GM23248 (cell line): ENCODE data around the gene OSBPL5. TPM values are rescaled to one million over a fixed set of nuclear protein-coding genes. Genes with fewer than 3 reads are reported as not detected.

Experiments
- DNase-seq: peaks from one replicate; pipeline ENCODE4 v3.0.0-alpha.2; 2015
- H2AFZ ChIP-seq: fragments of 200-600 bp; sonication (generic); 2 replicates; pipeline ENCODE4 v1.6.1; 2016; ENCODE audit warnings: antibody characterized with exemption
- H3F3A ChIP-seq: fragments of 200-600 bp; sonication (generic); 2 replicates; pipeline ENCODE4 v1.6.1; 2016; ENCODE audit warnings: mild to moderate bottlenecking, antibody characterized with exemption, mixed run types; ENCODE audit not compliant: insufficient read depth
- H3K27ac ChIP-seq: fragments of 200-600 bp; sonication (generic); 2 replicates; pipeline ENCODE4 v1.5.1; 2016; ENCODE audit warnings: mild to moderate bottlenecking
- H3K27me3 ChIP-seq: fragments of 200-600 bp; sonication (generic); replicated peaks from 2 replicates; pipeline ENCODE4 v1.6.1; 2016; ENCODE audit warnings: mild to moderate bottlenecking; ENCODE audit not compliant: insufficient read depth
- H3K36me3 ChIP-seq: fragments of 200-600 bp; sonication (generic); 2 replicates; pipeline ENCODE4 v1.6.1; 2016; ENCODE audit warnings: low read depth, mild to moderate bottlenecking
- H3K4me1 ChIP-seq: fragments of 200-600 bp; sonication (generic); 2 replicates; pipeline ENCODE4 v1.6.1; 2016; ENCODE audit warnings: mild to moderate bottlenecking; ENCODE audit not compliant: insufficient read depth
- H3K4me2 ChIP-seq: fragments of 200-600 bp; sonication (generic); one replicate; pipeline ENCODE4 v1.6.1; 2016; ENCODE audit warnings: mild to moderate bottlenecking; ENCODE audit not compliant: unreplicated experiment
- H3K4me3 ChIP-seq: fragments of 200-600 bp; sonication (generic); 2 replicates; pipeline ENCODE4 v1.5.1; 2016; ENCODE audit warnings: mild to moderate bottlenecking
- H3K79me2 ChIP-seq: fragments of 200-600 bp; sonication (generic); 2 replicates; pipeline ENCODE4 v1.6.1; 2016; ENCODE audit warnings: mild to moderate bottlenecking; ENCODE audit not compliant: insufficient read depth
- H3K9ac ChIP-seq: fragments of 200-600 bp; sonication (generic); 2 replicates; pipeline ENCODE4 v1.6.1; 2016; ENCODE audit warnings: mild to moderate bottlenecking
- H3K9me2 ChIP-seq: fragments of 200-600 bp; sonication (generic); 2 replicates; pipeline ENCODE4 v1.6.1; 2016; ENCODE audit warnings: mixed run types, mild to moderate bottlenecking, moderate library complexity; ENCODE audit not compliant: insufficient read depth
- H3K9me3 ChIP-seq: fragments of 200-600 bp; sonication (generic); one replicate; pipeline ENCODE4 v1.6.1; 2017; ENCODE audit warnings: low read depth
- H4K20me1 ChIP-seq: fragments of 200-600 bp; sonication (generic); 2 replicates; pipeline ENCODE4 v1.6.0; 2016; ENCODE audit not compliant: insufficient read depth
- EZH2 ChIP-seq: fragments of 200-600 bp; sonication (generic); IDR thresholded peaks from 2 replicates; pipeline ENCODE4 v1.6.1; 2018; ENCODE audit warnings: antibody characterized with exemption, mild to moderate bottlenecking; ENCODE audit not compliant: insufficient read depth, poor library complexity, severe bottlenecking
- EZH2phosphoT487 ChIP-seq: fragments of 200-600 bp; sonication (generic); IDR thresholded peaks from 2 replicates; pipeline ENCODE4 v1.6.1; 2018; ENCODE audit warnings: antibody characterized with exemption, moderate library complexity, mild to moderate bottlenecking, low read depth; ENCODE audit not compliant: insufficient read depth
- WGBS, 2 experiments: methylation state at CpG; one replicate each; pipeline ENCODE4 v1.1.6; 2015 to 2017; ENCODE audit warnings: low lambda C conversion rate in 2 of 2, low coverage in 1 of 2; ENCODE audit errors: missing lambda C conversion rate in 2 of 2; 5-methylcytosine and 5-hydroxymethylcytosine counted together
- in situ Hi-C: fragments of 300-500 bp; cut with MboI; formaldehyde crosslinking; loops from 2 replicates; pipeline ENCODE4 v1.15.0; 2020
- polyA plus RNA-seq: library from polyadenylated mRNA; unstranded; fragments of >200 nt; fragmentation: Nextera tagmentation; extraction: Ambion mirVana; gene quantifications from 2 replicates; pipeline ENCODE4 v1.2.1, GENCODE V29; 2016
- total RNA-seq: library from RNA; depleted of rRNA; stranded (reverse); fragments of >200 nt; shearing (Covaris generic); gene quantifications from 2 replicates; pipeline ENCODE4 v1.2.3, GENCODE V29; 2014

Gene OSBPL5
- total and polyA plus RNA-seq, 2 experiments from 2014 or later = 27.9 to 57.6 TPM

- H4K20me1 ChIP-seq = no peaks in the 10 kb centered on the region
- H3K27ac ChIP-seq = peak overlapping the region; percentile 56
- H3K79me2 ChIP-seq = peaks cover 87% of the 10 kb centered on the region
- H3K36me3 ChIP-seq = no peaks in the 10 kb centered on the region
- peak; percentile 95 for DNase-seq
- H3K4me3 ChIP-seq = peak overlapping the region; percentile 78
- H3K27me3 ChIP-seq = no peaks in the 10 kb centered on the region
- no peaks in the 10 kb centered on the region for H3K9me2 ChIP-seq
- no peaks in the 10 kb centered on the region for H3F3A ChIP-seq
- TF ChIP-seq EZH2phosphoT487 (no peak), EZH2 (no peak)
- peaks cover 55% of the 10 kb centered on the region for H3K4me1 ChIP-seq
- WGBS, 2 experiments = 4 to 5% methylated on average over 37 to 48 of the region's 48 CpGs
- in situ Hi-C loops = no loop called here
- H3K9ac ChIP-seq = peak overlapping the region; percentile 74
- peak overlapping the region; percentile 63 for H3K4me2 ChIP-seq
- H2AFZ ChIP-seq = peak overlapping the region; percentile 66
- no peaks in the 10 kb centered on the region for H3K9me3 ChIP-seq
Observed at GRCh38 chr11:3160252-3161031, 4.7 kb downstream of the OSBPL5 start.

- in situ Hi-C loops = no loop called here
- DNase-seq = peak; percentile 40
- H3K36me3 ChIP-seq = no peaks in the 10 kb centered on the region
- H3K27ac ChIP-seq = peak overlapping the region; percentile 56
- TF ChIP-seq EZH2phosphoT487 (no peak), EZH2 (no peak)
- no peaks in the 10 kb centered on the region for H4K20me1 ChIP-seq
- no peaks in the 10 kb centered on the region for H3K9me2 ChIP-seq
- peak overlapping the region; percentile 78 for H3K4me3 ChIP-seq
- H3K27me3 ChIP-seq = no peaks in the 10 kb centered on the region
- no peaks in the 10 kb centered on the region for H3K9me3 ChIP-seq
- peak overlapping the region; percentile 66 for H2AFZ ChIP-seq
- peak overlapping the region; percentile 74 for H3K9ac ChIP-seq
- no peaks in the 10 kb centered on the region for H3F3A ChIP-seq
- H3K79me2 ChIP-seq = peaks cover 95% of the 10 kb centered on the region
- peaks cover 61% of the 10 kb centered on the region for H3K4me1 ChIP-seq
- WGBS, 2 experiments = 44 to 47% methylated on average over 14 of the region's 14 CpGs
- H3K4me2 ChIP-seq = peak overlapping the region; percentile 63
Observed at GRCh38 chr11:3159296-3160190, 5.6 kb downstream of the OSBPL5 start.

GRCh38 chr11:3158821-3159220 is 6.3 kb downstream of the OSBPL5 start:
- H3K9ac ChIP-seq = no peak overlapping the region
- H3K27me3 ChIP-seq = no peaks in the 10 kb centered on the region
- H3K4me2 ChIP-seq = no peak overlapping the region
- no peak for DNase-seq
- H3K9me3 ChIP-seq = no peaks in the 10 kb centered on the region
- in situ Hi-C loops = no loop called here
- WGBS, 2 experiments = 89 to 94% methylated on average over 13 of the region's 13 CpGs
- H3K79me2 ChIP-seq = peaks cover 95% of the 10 kb centered on the region
- H3K9me2 ChIP-seq = no peaks in the 10 kb centered on the region
- peaks cover 68% of the 10 kb centered on the region for H3K4me1 ChIP-seq
- no peaks in the 10 kb centered on the region for H4K20me1 ChIP-seq
- no peak overlapping the region for H2AFZ ChIP-seq
- H3K36me3 ChIP-seq = no peaks in the 10 kb centered on the region
- H3K4me3 ChIP-seq = no peak overlapping the region
- TF ChIP-seq EZH2phosphoT487 (no peak), EZH2 (no peak)
- 0 out of 2 replicates have a peak, but pooled peaks cover 1% of the 10 kb centered on the region for H3F3A ChIP-seq
- no peak overlapping the region for H3K27ac ChIP-seq

- peaks cover 95% of the 10 kb centered on the region for H3K79me2 ChIP-seq
- H2AFZ ChIP-seq = no peak overlapping the region
- no peaks in the 10 kb centered on the region for H4K20me1 ChIP-seq
- no peaks in the 10 kb centered on the region for H3K27me3 ChIP-seq
- H3K36me3 ChIP-seq = no peaks in the 10 kb centered on the region
- peaks cover 70% of the 10 kb centered on the region for H3K4me1 ChIP-seq
- H3K27ac ChIP-seq = no peak overlapping the region
- 95% methylated on average over 18 of the region's 18 CpGs for WGBS, 2 experiments
- no peak overlapping the region for H3K4me2 ChIP-seq
- no peaks in the 10 kb centered on the region for H3K9me3 ChIP-seq
- no peak overlapping the region for H3K9ac ChIP-seq
- 0 out of 2 replicates have a peak, but pooled peaks cover 6% of the 10 kb centered on the region for H3F3A ChIP-seq
- no peak for DNase-seq
- in situ Hi-C loops = no loop called here
- no peak for TF ChIP-seq EZH2phosphoT487
- H3K4me3 ChIP-seq = no peak overlapping the region
- H3K9me2 ChIP-seq = no peaks in the 10 kb centered on the region
Observed at GRCh38 chr11:3158131-3158591, 6.9 kb downstream of the OSBPL5 start.
